T-cell (primary cell): ENCODE measurements around the gene MMS19. TPM values are rescaled to one million over a fixed set of nuclear protein-coding genes. Genes with fewer than 3 reads are reported as not detected.

Experiments
- ATAC-seq, 4 experiments: fragments of 200-7000 bp in 3 of 4; fragments of 150-1000 bp in 1 of 4; cut with Tn5 transposase; replicated peaks in 1 of 4; 1 replicate in 3 of 4; 2 replicates in 1 of 4; pipeline ENCODE4 v1.10.0; 2021; ENCODE audit warnings: moderate library complexity in 3 of 4, mild to moderate bottlenecking in 2 of 4, moderate number of reproducible peaks in 1 of 4
- CTCF ChIA-PET, 2 donors: fragments of 300-600 bp; sonication (Branson Sonifier 250); formaldehyde crosslinking; loops; one replicate each; lab custom pipeline; 2022; ENCODE audit warnings: antibody characterized with exemption in 2 of 2; lab: Charles Lee
- POLR2A ChIA-PET, 2 donors: fragments of 300-600 bp; sonication (Branson Sonifier 250); formaldehyde crosslinking; loops; one replicate each; lab custom pipeline; 2022; ENCODE audit warnings: antibody characterized with exemption in 2 of 2; lab: Charles Lee
- DNase-seq, 35 experiments: peaks; one replicate each; pipeline versions ENCODE4 v3.0.0 to v3.0.0-alpha.2; 2013 to 2023
- H3K27ac ChIP-seq: one replicate; pipeline ENCODE4 v1.5.1; 2013; ENCODE audit warnings: low read length
- H3K27me3 ChIP-seq, 2 experiments: replicated peaks in 1 of 2; 1 replicate in 1 of 2; 2 replicates in 1 of 2; pipeline versions ENCODE4 v1.6.1 to v1.7.0; 2013; ENCODE audit warnings: low read length in 1 of 2, mixed read lengths in 1 of 2; ENCODE audit not compliant: control insufficient read depth in 2 of 2, insufficient read depth in 2 of 2; ENCODE audit errors: extremely low read depth in 1 of 2
- H3K36me3 ChIP-seq, 2 donors: 1 replicate in 1 of 2; 2 replicates in 1 of 2; pipeline versions ENCODE4 v1.6.1 to v1.7.0; 2013; ENCODE audit warnings: low read length in 1 of 2; ENCODE audit not compliant: control insufficient read depth in 2 of 2, insufficient read depth in 1 of 2; ENCODE audit errors: extremely low read depth in 1 of 2
- H3K4me1 ChIP-seq, 2 experiments: 1 replicate in 1 of 2; 2 replicates in 1 of 2; pipeline versions ENCODE4 v1.6.1 to v1.7.0; 2013; ENCODE audit warnings: low read length in 2 of 2, mixed read lengths in 1 of 2; ENCODE audit not compliant: insufficient read depth in 2 of 2, control insufficient read depth in 1 of 2; ENCODE audit errors: extremely low read depth in 1 of 2
- H3K4me3 ChIP-seq, 2 donors: 1 replicate in 1 of 2; 2 replicates in 1 of 2; pipeline versions ENCODE4 v1.5.1 to v1.7.0; 2013; ENCODE audit warnings: mild to moderate bottlenecking in 2 of 2, low read length in 1 of 2, moderate library complexity in 1 of 2; ENCODE audit not compliant: control insufficient read depth in 1 of 2; ENCODE audit errors: extremely low read depth in 1 of 2
- H3K9me3 ChIP-seq: 2 replicates; pipeline ENCODE4 v1.7.0; 2013
- H3K27ac Mint-ChIP-seq, 2 donors: one replicate each; pipeline ENCODE4 v1.8.0; 2020 to 2021; ENCODE audit warnings: mild to moderate bottlenecking in 2 of 2, mixed read lengths in 2 of 2
- H3K27me3 Mint-ChIP-seq, 2 donors: one replicate each; pipeline ENCODE4 v1.8.0; 2021 to 2022; ENCODE audit warnings: mixed read lengths in 2 of 2
- H3K36me3 Mint-ChIP-seq: one replicate; pipeline ENCODE4 v1.8.0; 2021; ENCODE audit warnings: mixed read lengths
- H3K4me1 Mint-ChIP-seq, 3 donors: one replicate each; pipeline ENCODE4 v1.8.0; 2020 to 2022; ENCODE audit warnings: mixed read lengths in 3 of 3, mild to moderate bottlenecking in 1 of 3
- H3K4me3 Mint-ChIP-seq, 3 donors: one replicate each; pipeline ENCODE4 v1.8.0; 2020 to 2022; ENCODE audit warnings: mild to moderate bottlenecking in 3 of 3, mixed read lengths in 3 of 3, moderate library complexity in 3 of 3
- H3K9me3 Mint-ChIP-seq, 3 donors: one replicate each; pipeline ENCODE4 v1.8.0; 2020 to 2022; ENCODE audit warnings: mixed read lengths in 3 of 3
- WGBS: methylation state at CpG from one replicate; pipeline ENCODE4 v1.1.5; 2013; ENCODE audit warnings: missing lambda C conversion rate; ENCODE audit not compliant: insufficient coverage; 5-methylcytosine and 5-hydroxymethylcytosine counted together
- total RNA-seq, 35 experiments: library from RNA in 6 of 35; stranded (reverse) in 6 of 35; fragments of 120-200 nt in 1 of 35; gene quantifications; one replicate each; pipeline versions ENCODE4 v1.2.1 to v1.2.4 and lab custom pipeline; 2013 to 2026

MMS19 gene
- total RNA-seq, 5 donors from 2014 or later (not counting 1 experiment from before 2014, with no cell fraction given) = 73.8 to 106 (median 93.7) TPM

DNA sequence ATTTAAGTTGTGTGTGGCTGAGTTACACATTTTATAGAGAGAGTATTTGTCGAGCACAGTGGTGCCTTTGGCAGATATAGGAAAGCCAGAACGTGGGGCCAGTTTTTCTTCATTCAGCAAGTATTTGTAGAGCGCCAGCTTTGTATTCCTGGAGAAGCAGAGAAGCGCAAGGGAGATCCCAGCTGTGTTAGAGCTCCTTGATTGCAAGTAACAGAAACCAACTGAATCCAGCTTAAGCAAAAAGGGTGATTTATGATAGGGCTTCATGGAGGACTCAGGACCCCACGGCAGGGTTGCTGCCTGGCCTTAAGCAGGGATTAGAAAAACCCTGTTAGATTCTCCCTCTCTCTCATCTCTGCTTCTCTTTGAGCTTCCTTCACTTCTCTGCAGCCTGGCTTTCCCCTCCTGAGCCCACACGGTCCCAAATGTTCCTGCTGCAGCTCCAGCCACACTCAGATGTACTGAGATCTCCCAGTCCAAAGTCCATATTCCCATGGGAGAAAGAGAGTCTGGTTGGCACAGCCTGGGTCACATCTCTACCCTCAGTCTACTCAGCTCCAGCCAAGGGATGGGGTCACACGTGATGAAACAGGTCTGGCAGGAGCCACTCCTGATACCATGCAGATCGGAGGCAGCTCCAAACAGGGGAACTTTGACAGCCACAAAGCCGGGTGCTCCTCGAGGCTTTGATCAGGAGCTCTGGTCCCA lies 17.2 kb upstream of the MMS19 start:
- no peak for DNase-seq
- Histone ChIP-seq H3K4me1 (no peaks in the 10 kb centered on the region), H3K9me3 (no peaks in the 10 kb centered on the region), H3K4me3 (no peak overlapping the region), H3K27ac (no peak overlapping the region), H3K27me3 (peaks cover 0 to 35% of the 10 kb centered on the region in 2 experiments), H3K36me3 (no peaks in the 10 kb centered on the region)
- WGBS = 86% methylated on average over 8 of the region's 10 CpGs
- H3K4me1 Mint-ChIP-seq = no peaks in the 10 kb centered on the region
- no peak overlapping the region for H3K27ac Mint-ChIP-seq
- H3K4me3 Mint-ChIP-seq = no peak overlapping the region
- H3K27me3 Mint-ChIP-seq = peaks cover 0 to 8% of the 10 kb centered on the region in 2 donors
- POLR2A ChIA-PET = interaction anchor here in 1 of 2 donors (0.5 kb wide), 1 partner anchor 18 kb away, joined by 3 read pairs; no protein-coding TSS in a partner anchor
- CTCF ChIA-PET = interaction anchor here in 1 of 2 donors (0.6 kb wide), 1 partner anchor 36 kb away, joined by 3 read pairs; no protein-coding TSS in a partner anchor
- H3K36me3 Mint-ChIP-seq = no peaks in the 10 kb centered on the region
- no peaks in the 10 kb centered on the region for H3K9me3 Mint-ChIP-seq
- ATAC-seq = no peak

GRCh38 chr10:97514344-97514743 lies 16.1 kb upstream of the MMS19 start:
- POLR2A ChIA-PET = no interaction called here

DNA sequence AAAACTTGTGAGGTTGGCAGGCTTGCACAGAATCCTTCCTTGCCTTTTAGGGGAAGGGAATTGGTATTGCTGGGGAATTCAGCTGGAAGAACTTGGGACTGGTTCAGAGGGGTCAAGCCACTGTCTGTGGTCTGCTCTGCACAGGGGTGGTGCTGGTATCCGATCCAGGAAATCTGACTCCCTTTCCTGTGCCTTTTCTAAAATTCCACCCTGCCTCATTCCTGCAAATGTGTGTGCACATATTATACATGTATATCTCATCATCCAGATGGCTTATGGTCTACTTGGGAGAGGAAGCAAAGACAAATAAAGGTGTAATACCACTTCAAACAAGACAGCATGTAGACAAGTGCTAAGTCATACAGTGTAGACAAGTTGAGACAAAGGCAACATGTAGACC lies 14.8 kb upstream of the MMS19 start:
- no peak overlapping the region for H3K4me3 ChIP-seq
- H3K9me3 ChIP-seq = no peaks in the 10 kb centered on the region
- no peak overlapping the region for H3K27ac Mint-ChIP-seq
- H3K4me3 Mint-ChIP-seq = no peak overlapping the region
- DNase-seq (no peak), ATAC-seq (no peak)
- H3K36me3 Mint-ChIP-seq = no peaks in the 10 kb centered on the region
- ChIA-PET POLR2A (no interaction called here), CTCF (no interaction called here)
- no peaks in the 10 kb centered on the region for H3K4me1 Mint-ChIP-seq
- WGBS = no CpG with 5 or more reads among the region's 1 CpG
- no peaks in the 10 kb centered on the region for H3K36me3 ChIP-seq
- H3K27me3 ChIP-seq = peaks cover 0 to 36% of the 10 kb centered on the region in 2 experiments
- H3K4me1 ChIP-seq = no peaks in the 10 kb centered on the region
- peaks cover 0 to 8% of the 10 kb centered on the region in 2 donors for H3K27me3 Mint-ChIP-seq
- H3K9me3 Mint-ChIP-seq = no peaks in the 10 kb centered on the region
- no peak overlapping the region for H3K27ac ChIP-seq

More at GRCh38 chr10:97514344-97514743, 16.1 kb upstream of the MMS19 start:
- no peaks in the 10 kb centered on the region for H3K4me1 ChIP-seq
- ATAC-seq (no peak), DNase-seq (no peak)
- H3K27ac Mint-ChIP-seq = no peak overlapping the region
- no peaks in the 10 kb centered on the region for H3K36me3 ChIP-seq
- 81% methylated on average over 10 of the region's 10 CpGs for WGBS
- peaks cover 0 to 39% of the 10 kb centered on the region in 2 experiments for H3K27me3 ChIP-seq
- H3K27me3 Mint-ChIP-seq = peaks cover 0 to 8% of the 10 kb centered on the region in 2 donors
- no peak overlapping the region for H3K4me3 Mint-ChIP-seq
- H3K36me3 Mint-ChIP-seq = no peaks in the 10 kb centered on the region
- no peaks in the 10 kb centered on the region for H3K9me3 Mint-ChIP-seq
- no peak overlapping the region for H3K27ac ChIP-seq
- no peak overlapping the region for H3K4me3 ChIP-seq
- CTCF ChIA-PET = no interaction called here
- no peaks in the 10 kb centered on the region for H3K9me3 ChIP-seq
- H3K4me1 Mint-ChIP-seq = no peaks in the 10 kb centered on the region

GRCh38 chr10:97511711-97512440 lies 13.7 kb upstream of the MMS19 start:
- Histone ChIP-seq H3K27ac (no peak overlapping the region), H3K4me1 (no peaks in the 10 kb centered on the region), H3K27me3 (peaks cover 0 to 29% of the 10 kb centered on the region in 2 experiments), H3K4me3 (no peak overlapping the region), H3K36me3 (no peaks in the 10 kb centered on the region), H3K9me3 (no peaks in the 10 kb centered on the region)
- H3K27ac Mint-ChIP-seq = no peak overlapping the region
- ChIA-PET CTCF (no interaction called here), POLR2A (no interaction called here)
- no CpG with 5 or more reads among the region's 3 CpGs for WGBS
- DNase-seq (no peak), ATAC-seq (no peak)
- H3K36me3 Mint-ChIP-seq = no peaks in the 10 kb centered on the region
- H3K9me3 Mint-ChIP-seq = no peaks in the 10 kb centered on the region
- peaks cover 0 to 5% of the 10 kb centered on the region in 2 donors for H3K27me3 Mint-ChIP-seq
- H3K4me3 Mint-ChIP-seq = no peak overlapping the region
- H3K4me1 Mint-ChIP-seq = no peaks in the 10 kb centered on the region

- Histone ChIP-seq H3K27ac (no peak overlapping the region), H3K27me3 (peaks cover 0 to 23% of the 10 kb centered on the region in 2 experiments), H3K4me1 (no peaks in the 10 kb centered on the region), H3K4me3 (no peak overlapping the region), H3K36me3 (no peaks in the 10 kb centered on the region), H3K9me3 (no peaks in the 10 kb centered on the region)
- Mint-ChIP-seq H3K27ac (no peak overlapping the region), H3K36me3 (no peaks in the 10 kb centered on the region), H3K4me3 (no peak overlapping the region), H3K4me1 (no peaks in the 10 kb centered on the region), H3K27me3 (peaks cover 0 to 8% of the 10 kb centered on the region in 2 donors), H3K9me3 (no peaks in the 10 kb centered on the region)
- DNase-seq (no peak), ATAC-seq (no peak)
- ChIA-PET CTCF (no interaction called here), POLR2A (no interaction called here)
- 96% methylated on average over 3 of the region's 4 CpGs for WGBS
These were observed 12.5 kb upstream of the MMS19 start for GRCh38 chr10:97510686-97511085.

DNA sequence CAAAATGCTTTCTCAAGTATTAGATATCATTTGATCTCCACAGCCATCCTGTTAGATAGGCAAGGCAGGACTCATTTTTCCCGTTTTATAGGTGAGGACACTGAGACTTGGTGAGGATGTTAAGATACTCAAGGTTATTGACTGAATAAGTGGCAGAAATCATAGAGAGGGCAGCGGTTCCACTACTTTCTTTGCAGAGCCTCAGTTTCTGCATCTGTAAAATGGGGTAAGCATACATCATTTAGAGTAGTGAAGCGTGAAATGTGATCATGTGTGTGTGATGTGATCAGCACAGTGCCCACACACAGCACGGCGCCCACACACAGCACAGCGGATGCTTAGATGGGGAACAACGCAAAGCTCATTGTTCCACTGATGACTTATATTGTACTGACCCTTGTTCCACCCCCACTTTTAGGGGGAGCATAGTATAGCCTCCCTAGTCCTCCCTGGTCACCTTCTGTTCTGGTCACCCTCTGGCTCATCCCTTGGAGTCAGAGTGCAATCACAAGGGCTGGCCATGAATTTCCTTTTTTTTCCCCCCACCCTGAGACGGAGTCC lies 11.0 kb upstream of the MMS19 start:
- DNase-seq = no peak
- ChIA-PET POLR2A (no interaction called here), CTCF (no interaction called here)
- Mint-ChIP-seq H3K36me3 (no peaks in the 10 kb centered on the region), H3K9me3 (no peaks in the 10 kb centered on the region), H3K4me3 (no peak overlapping the region), H3K27ac (no peak overlapping the region), H3K4me1 (no peaks in the 10 kb centered on the region), H3K27me3 (peaks cover 0 to 6% of the 10 kb centered on the region in 2 donors)
- no peak for ATAC-seq
- WGBS = 75% methylated on average over 4 of the region's 8 CpGs
- Histone ChIP-seq H3K4me3 (no peak overlapping the region), H3K36me3 (no peaks in the 10 kb centered on the region), H3K9me3 (no peaks in the 10 kb centered on the region), H3K4me1 (no peaks in the 10 kb centered on the region), H3K27me3 (peaks cover 0 to 13% of the 10 kb centered on the region in 2 experiments), H3K27ac (no peak overlapping the region)
